Naive thymus-derived CD8-positive, alpha-beta T cell (primary cell): ENCODE data around the gene QRICH2. TPM values are rescaled to one million over a fixed set of nuclear protein-coding genes. Genes with fewer than 3 reads are reported as not detected.

Experiments used
- ATAC-seq, 2 donors: fragments of 150-1000 bp; cut with Tn5 transposase in 1 of 2; sonication (Bioruptor Pico), chemical (Tn5 transposase) in 1 of 2; 1 replicate in 1 of 2; 2 replicates in 1 of 2; pipeline ENCODE4 v1.10.0; 2021; ENCODE audit warnings: mild to moderate bottlenecking in 2 of 2, moderate library complexity in 2 of 2
- POLR2A ChIA-PET: fragments of 350-600 bp; sonication (Branson Sonifier 250); formaldehyde crosslinking; loops from one replicate; lab custom pipeline; 2021; ENCODE audit warnings: antibody characterized with exemption; lab: Charles Lee
- DNase-seq, 10 donors: peaks; one replicate each; pipeline versions ENCODE4 v3.0.0 to v3.0.0-alpha.2; 2020 to 2022
- H3K27ac Mint-ChIP-seq, 10 donors: one replicate each; pipeline ENCODE4 v1.8.0; 2020 to 2022; ENCODE audit warnings: mild to moderate bottlenecking in 10 of 10, mixed read lengths in 10 of 10, moderate library complexity in 4 of 10, inconsistent platforms in 1 of 10
- H3K27me3 Mint-ChIP-seq, 5 donors: one replicate each; pipeline ENCODE4 v1.8.0; 2021 to 2022; ENCODE audit warnings: mixed read lengths in 5 of 5
- H3K36me3 Mint-ChIP-seq, 3 donors: one replicate each; pipeline ENCODE4 v1.8.0; 2020 to 2022; ENCODE audit warnings: mixed read lengths in 3 of 3, mild to moderate bottlenecking in 2 of 3, inconsistent platforms in 1 of 3
- H3K4me1 Mint-ChIP-seq, 4 donors: one replicate each; pipeline ENCODE4 v1.8.0; 2021 to 2022; ENCODE audit warnings: mixed read lengths in 4 of 4
- H3K4me3 Mint-ChIP-seq, 10 donors: one replicate each; pipeline ENCODE4 v1.8.0; 2020 to 2022; ENCODE audit warnings: mild to moderate bottlenecking in 10 of 10, mixed read lengths in 10 of 10, moderate library complexity in 6 of 10, inconsistent platforms in 1 of 10
- H3K9me3 Mint-ChIP-seq, 9 donors: one replicate each; pipeline ENCODE4 v1.8.0; 2020 to 2022; ENCODE audit warnings: mixed read lengths in 9 of 9, mild to moderate bottlenecking in 3 of 9, inconsistent platforms in 1 of 9, moderate library complexity in 1 of 9
- polyA plus RNA-seq, 3 donors: library from polyadenylated mRNA; unstranded; fragments of 300-500 nt; fragmentation: Illumina TruSeq; gene quantifications; one replicate each; pipeline ENCODE4 v1.2.3, GENCODE V29; 2021
- total RNA-seq, 8 experiments: library from RNA in 2 of 8; stranded (reverse) in 2 of 8; gene quantifications; one replicate each; pipeline ENCODE4 v1.2.3 and lab custom pipeline; 2021 to 2026

Gene QRICH2
- total and polyA plus RNA-seq, 5 experiments from 2014 or later, result 0.13 to 8.3 (median 0.59) TPM

- Mint-ChIP-seq H3K27ac (no peak overlapping the region), H3K36me3 (peaks cover 0 to 76% (median 40%) of the 10 kb centered on the region in 3 donors), H3K9me3 (no peaks in the 10 kb centered on the region), H3K27me3 (no peaks in the 10 kb centered on the region), H3K4me1 (peaks cover 0 to 3% (median 0%) of the 10 kb centered on the region in 4 donors), H3K4me3 (no peak overlapping the region)
- POLR2A ChIA-PET, result no interaction called here
- ATAC-seq (no peak), DNase-seq (no peak)
Observed at GRCh38 chr17:76343106-76343505, 35.0 kb upstream of the QRICH2 start.

- peaks cover 0 to 8% (median 1%) of the 10 kb centered on the region in 4 donors for H3K4me1 Mint-ChIP-seq
- no peaks in the 10 kb centered on the region for H3K27me3 Mint-ChIP-seq
- ATAC-seq (no peak), DNase-seq (no peak)
- H3K9me3 Mint-ChIP-seq, result no peaks in the 10 kb centered on the region
- POLR2A ChIA-PET, result no interaction called here
- H3K27ac Mint-ChIP-seq, result no peak overlapping the region
- no peak overlapping the region for H3K4me3 Mint-ChIP-seq
- H3K36me3 Mint-ChIP-seq, result peaks cover 0 to 63% (median 29%) of the 10 kb centered on the region in 3 donors
Observed at GRCh38 chr17:76341301-76341700, 33.2 kb upstream of the QRICH2 start.

GRCh38 chr17:76337413-76337777 lies 29.3 kb upstream of the QRICH2 start:
- POLR2A ChIA-PET, result interaction anchor here (0.5 to 0.7 kb wide), 2 partner anchors 16 to 459 kb away, joined by 3 to 5 read pairs; partner anchors contain the start of genes PRPSAP1 and TRIM47
- H3K27ac Mint-ChIP-seq, result no peak overlapping the region
- ATAC-seq, result no peak
- H3K4me1 Mint-ChIP-seq, result peaks cover 0 to 11% (median 1%) of the 10 kb centered on the region in 4 donors
- peaks cover 0 to 32% (median 15%) of the 10 kb centered on the region in 3 donors for H3K36me3 Mint-ChIP-seq
- H3K9me3 Mint-ChIP-seq, result no peaks in the 10 kb centered on the region
- no peak for DNase-seq
- H3K4me3 Mint-ChIP-seq, result no peak overlapping the region
- H3K27me3 Mint-ChIP-seq, result no peaks in the 10 kb centered on the region

GRCh38 chr17:76336756-76337412 lies 28.8 kb upstream of the QRICH2 start:
- H3K27me3 Mint-ChIP-seq, result no peaks in the 10 kb centered on the region
- H3K27ac Mint-ChIP-seq, result peak overlapping the region in 2 of 10 donors; percentile 33 to 60
- DNase-seq, result no peak
- H3K36me3 Mint-ChIP-seq, result peaks cover 0 to 27% (median 11%) of the 10 kb centered on the region in 3 donors
- POLR2A ChIA-PET, result interaction anchor here (0.7 kb wide), 2 partner anchors 16 to 540 kb away, joined by 3 to 6 read pairs; partner anchors contain the start of gene PRPSAP1
- no peak overlapping the region for H3K4me3 Mint-ChIP-seq
- H3K4me1 Mint-ChIP-seq, result peaks cover 0 to 11% (median 1%) of the 10 kb centered on the region in 4 donors
- no peak for ATAC-seq
- H3K9me3 Mint-ChIP-seq, result no peaks in the 10 kb centered on the region

GRCh38 chr17:76335716-76336381 lies 27.8 kb upstream of the QRICH2 start:
- Mint-ChIP-seq H3K4me1 (peaks cover 0 to 11% (median 1%) of the 10 kb centered on the region in 4 donors), H3K27me3 (no peaks in the 10 kb centered on the region), H3K36me3 (peaks cover 0 to 25% (median 10%) of the 10 kb centered on the region in 3 donors), H3K4me3 (no peak overlapping the region), H3K9me3 (no peaks in the 10 kb centered on the region), H3K27ac (no peak overlapping the region)
- DNase-seq, result no peak
- POLR2A ChIA-PET, result interaction anchor here (0.7 to 0.8 kb wide), 3 partner anchors 18 to 539 kb away, joined by 3 to 6 read pairs (median 3); partner anchors contain the start of gene PRPSAP1
- ATAC-seq, result no peak

GRCh38 chr17:76333673-76334505 lies 25.8 kb upstream of the QRICH2 start:
- Mint-ChIP-seq H3K4me3 (no peak overlapping the region), H3K9me3 (no peaks in the 10 kb centered on the region), H3K4me1 (peaks cover 0 to 8% (median 1%) of the 10 kb centered on the region in 4 donors), H3K36me3 (peaks cover 0 to 29% (median 6%) of the 10 kb centered on the region in 3 donors), H3K27me3 (no peaks in the 10 kb centered on the region), H3K27ac (peak overlapping the region in 2 of 10 donors; percentile 35 to 51)
- DNase-seq (no peak), ATAC-seq (no peak)
- POLR2A ChIA-PET, result interaction anchor here (0.6 kb wide), 1 partner anchor 1327 kb away, joined by 3 read pairs; no protein-coding TSS in a partner anchor

GRCh38 chr17:76331083-76331482 lies 23.0 kb upstream of the QRICH2 start:
- no peak for DNase-seq
- Mint-ChIP-seq H3K4me3 (no peak overlapping the region), H3K27me3 (no peaks in the 10 kb centered on the region), H3K36me3 (peaks cover 0 to 57% (median 15%) of the 10 kb centered on the region in 3 donors), H3K27ac (peak overlapping the region in 1 of 10 donors; percentile 9), H3K9me3 (no peaks in the 10 kb centered on the region), H3K4me1 (peaks cover 0 to 3% (median 0%) of the 10 kb centered on the region in 4 donors)
- ATAC-seq, result no peak
- POLR2A ChIA-PET, result no interaction called here

- no peaks in the 10 kb centered on the region for H3K9me3 Mint-ChIP-seq
- peaks cover 0 to 69% (median 17%) of the 10 kb centered on the region in 3 donors for H3K36me3 Mint-ChIP-seq
- no peaks in the 10 kb centered on the region for H3K27me3 Mint-ChIP-seq
- ATAC-seq (no peak), DNase-seq (no peak)
- POLR2A ChIA-PET, result interaction anchor here (0.5 kb wide), 1 partner anchor 228 kb away, joined by 4 read pairs; no protein-coding TSS in a partner anchor
- no peak overlapping the region for H3K27ac Mint-ChIP-seq
- H3K4me1 Mint-ChIP-seq, result peaks cover 0 to 3% (median 0%) of the 10 kb centered on the region in 4 donors
- H3K4me3 Mint-ChIP-seq, result no peak overlapping the region
Observed at GRCh38 chr17:76329664-76330063, 21.6 kb upstream of the QRICH2 start.

GRCh38 chr17:76327696-76328095 lies 19.6 kb upstream of the QRICH2 start:
- no peak overlapping the region for H3K4me3 Mint-ChIP-seq
- ATAC-seq (no peak), DNase-seq (no peak)
- no peaks in the 10 kb centered on the region for H3K9me3 Mint-ChIP-seq
- no peaks in the 10 kb centered on the region for H3K4me1 Mint-ChIP-seq
- H3K27me3 Mint-ChIP-seq, result no peaks in the 10 kb centered on the region
- H3K36me3 Mint-ChIP-seq, result peaks cover 0 to 83% (median 22%) of the 10 kb centered on the region in 3 donors
- POLR2A ChIA-PET, result no interaction called here
- peak overlapping the region in 1 of 10 donors; percentile 76 for H3K27ac Mint-ChIP-seq

- Mint-ChIP-seq H3K9me3 (no peaks in the 10 kb centered on the region), H3K27ac (peak overlapping the region in 1 of 10 donors; percentile 0), H3K4me1 (no peaks in the 10 kb centered on the region), H3K27me3 (no peaks in the 10 kb centered on the region), H3K36me3 (peaks cover 0 to 91% (median 19%) of the 10 kb centered on the region in 3 donors), H3K4me3 (no peak overlapping the region)
- no peak for ATAC-seq
- POLR2A ChIA-PET, result no interaction called here
- DNase-seq, result no peak
Observed at GRCh38 chr17:76326306-76326705, 18.2 kb upstream of the QRICH2 start.

GRCh38 chr17:76318586-76318985 lies 10.5 kb upstream of the QRICH2 start:
- Mint-ChIP-seq H3K4me3 (no peak overlapping the region), H3K9me3 (no peaks in the 10 kb centered on the region), H3K4me1 (peaks cover 0 to 4% (median 0%) of the 10 kb centered on the region in 4 donors), H3K27ac (no peak overlapping the region), H3K36me3 (peaks cover 0 to 68% (median 16%) of the 10 kb centered on the region in 3 donors), H3K27me3 (no peaks in the 10 kb centered on the region)
- POLR2A ChIA-PET, result no interaction called here
- ATAC-seq, result no peak
- no peak for DNase-seq

GRCh38 chr17:76317535-76317934 lies 9.5 kb upstream of the QRICH2 start:
- H3K4me3 Mint-ChIP-seq, result no peak overlapping the region
- peak overlapping the region in 1 of 10 donors; percentile 69 for H3K27ac Mint-ChIP-seq
- no peaks in the 10 kb centered on the region for H3K9me3 Mint-ChIP-seq
- no peaks in the 10 kb centered on the region for H3K27me3 Mint-ChIP-seq
- peaks cover 0 to 69% (median 17%) of the 10 kb centered on the region in 3 donors for H3K36me3 Mint-ChIP-seq
- H3K4me1 Mint-ChIP-seq, result peaks cover 0 to 4% (median 0%) of the 10 kb centered on the region in 4 donors
- no peak for DNase-seq
- POLR2A ChIA-PET, result no interaction called here
- no peak for ATAC-seq
